Caco-2 (cell line): ENCODE data around the gene SDK2. TPM values are rescaled to one million over a fixed set of nuclear protein-coding genes. Genes with fewer than 3 reads are reported as not detected.

Experiments used
- BruUV-seq: library from RNA; stranded (reverse); fragments of 400-500 nt; replicated peaks from 2 replicates; lab custom pipeline; 2021; lab: Mats Ljungman, UMichigan
- CTCF ChIA-PET: fragments of 300-600 bp; sonication (Branson Sonifier 250); formaldehyde crosslinking; loops from one replicate; lab custom pipeline; 2022; ENCODE audit warnings: antibody characterized with exemption; lab: Charles Lee
- POLR2A ChIA-PET: fragments of 300-600 bp; sonication (Branson Sonifier 250); formaldehyde crosslinking; loops from one replicate; lab custom pipeline; 2022; ENCODE audit warnings: antibody characterized with exemption; lab: Charles Lee
- DNase-seq, 2 experiments: peaks; one replicate each; pipeline versions ENCODE4 v3.0.0 to v3.0.0-alpha.2; 2020 to 2022
- H3K27me3 ChIP-seq: replicated peaks from 2 replicates; pipeline ENCODE4 v1.6.0; 2011; ENCODE audit warnings: low read length; ENCODE audit not compliant: control insufficient read depth, insufficient read depth
- H3K36me3 ChIP-seq: 2 replicates; pipeline ENCODE4 v1.5.1; 2011; ENCODE audit warnings: low read length; ENCODE audit not compliant: control insufficient read depth, insufficient read depth
- H3K4me1 ChIP-seq: fragments of 250-450 bp; sonication (Bioruptor Pico); 2 replicates; pipeline ENCODE4 v1.5.1; 2020; ENCODE audit warnings: mild to moderate bottlenecking
- H3K4me3 ChIP-seq: 2 replicates; pipeline ENCODE4 v1.5.1; 2011; ENCODE audit warnings: low read depth, mild to moderate bottlenecking, control low read depth, low read length
- H3K9me3 ChIP-seq: fragments of 250-450 bp; sonication (Bioruptor Pico); 2 replicates; pipeline ENCODE4 v1.5.1; 2020; ENCODE audit warnings: mild to moderate bottlenecking, moderate library complexity
- H3K27ac Mint-ChIP-seq: one replicate; pipeline ENCODE4 v1.8.0; 2022; ENCODE audit warnings: mixed read lengths; ENCODE audit not compliant: unreplicated experiment
- H3K27me3 Mint-ChIP-seq: one replicate; pipeline ENCODE4 v1.8.0; 2022; ENCODE audit warnings: mixed read lengths; ENCODE audit not compliant: insufficient read depth, unreplicated experiment
- H3K36me3 Mint-ChIP-seq: one replicate; pipeline ENCODE4 v1.8.0; 2022; ENCODE audit warnings: mild to moderate bottlenecking, mixed read lengths; ENCODE audit not compliant: insufficient read depth, unreplicated experiment
- H3K4me1 Mint-ChIP-seq: one replicate; pipeline ENCODE4 v1.8.0; 2022; ENCODE audit warnings: low read depth, mixed read lengths; ENCODE audit not compliant: unreplicated experiment
- H3K4me3 Mint-ChIP-seq: one replicate; pipeline ENCODE4 v1.8.0; 2022; ENCODE audit warnings: mild to moderate bottlenecking, moderate library complexity, mixed read lengths; ENCODE audit not compliant: unreplicated experiment
- H3K9me3 Mint-ChIP-seq: one replicate; pipeline ENCODE4 v1.8.0; 2022; ENCODE audit warnings: mixed read lengths; ENCODE audit not compliant: unreplicated experiment
- CTCF ChIP-seq, 2 experiments: fragments of 200-600 bp in 1 of 2; IDR thresholded peaks; 1 replicate in 1 of 2; 2 replicates in 1 of 2; pipeline versions ENCODE4 v1.5.1 to v1.8.0; 2011 to 2022; ENCODE audit warnings: antibody characterized with exemption in 1 of 2, control low read depth in 1 of 2, inconsistent platforms in 1 of 2, low read depth in 1 of 2, low read length in 1 of 2, mild to moderate bottlenecking in 1 of 2, moderate library complexity in 1 of 2; ENCODE audit not compliant: insufficient read depth in 1 of 2, severe bottlenecking in 1 of 2, unreplicated experiment in 1 of 2
- intact Hi-C: fragments of 100-400 bp; cut with micrococcal nuclease; formaldehyde crosslinking; loops from one replicate; pipeline ENCODE4 v1.10.0; 2022; ENCODE audit not compliant: unreplicated experiment
- total RNA-seq: library from RNA; stranded (reverse); gene quantifications from 2 replicates; pipeline ENCODE4 v1.2.3, GENCODE V29; 2022

The SDK2 gene
- total RNA-seq, 1 experiment from 2014 or later, result 0.09 TPM

GRCh38 chr17:73541561-73541981 lies 102.7 kb downstream of the SDK2 start:
- Histone ChIP-seq H3K4me3 (no peak overlapping the region), H3K36me3 (no peaks in the 10 kb centered on the region), H3K9me3 (no peaks in the 10 kb centered on the region), H3K27me3 (peaks cover 1% of the 10 kb centered on the region), H3K4me1 (no peaks in the 10 kb centered on the region)
- no peak for DNase-seq
- H3K27ac Mint-ChIP-seq, result no peak overlapping the region
- peaks cover 30% of the 10 kb centered on the region for H3K27me3 Mint-ChIP-seq
- ChIA-PET POLR2A (no interaction called here), CTCF (no interaction called here)
- H3K4me3 Mint-ChIP-seq, result no peak overlapping the region
- no peaks in the 10 kb centered on the region for H3K4me1 Mint-ChIP-seq
- no peaks in the 10 kb centered on the region for H3K9me3 Mint-ChIP-seq
- TF ChIP-seq CTCF (IDR thresholded peaks at IDR 0.05; ENCODE audit: insufficient read depth in 1 of 2, low read depth in 1 of 2, low read length in 1 of 2, severe bottlenecking in 1 of 2, unreplicated experiment in 1 of 2), result no peak
- intact Hi-C loops, result no loop called here
- H3K36me3 Mint-ChIP-seq, result no peaks in the 10 kb centered on the region
- BruUV-seq, result no TSS peak

GRCh38 chr17:73541111-73541510 lies 103.1 kb downstream of the SDK2 start:
- Histone ChIP-seq H3K27me3 (peaks cover 3% of the 10 kb centered on the region), H3K4me1 (no peaks in the 10 kb centered on the region), H3K9me3 (no peaks in the 10 kb centered on the region), H3K36me3 (no peaks in the 10 kb centered on the region), H3K4me3 (no peak overlapping the region)
- no TSS peak for BruUV-seq
- CTCF ChIA-PET, result no interaction called here
- no peak for TF ChIP-seq CTCF (IDR thresholded peaks at IDR 0.05; ENCODE audit: insufficient read depth in 1 of 2, low read depth in 1 of 2, low read length in 1 of 2, severe bottlenecking in 1 of 2, unreplicated experiment in 1 of 2)
- peaks cover 30% of the 10 kb centered on the region for H3K27me3 Mint-ChIP-seq
- H3K4me3 Mint-ChIP-seq, result no peak overlapping the region
- POLR2A ChIA-PET, result no interaction called here
- H3K4me1 Mint-ChIP-seq, result no peaks in the 10 kb centered on the region
- no peak for DNase-seq
- no peaks in the 10 kb centered on the region for H3K36me3 Mint-ChIP-seq
- no peaks in the 10 kb centered on the region for H3K9me3 Mint-ChIP-seq
- no peak overlapping the region for H3K27ac Mint-ChIP-seq
- intact Hi-C loops, result no loop called here

- CTCF ChIA-PET, result no interaction called here
- DNase-seq, result no peak
- POLR2A ChIA-PET, result no interaction called here
- Mint-ChIP-seq H3K27ac (no peak overlapping the region), H3K36me3 (no peaks in the 10 kb centered on the region), H3K4me1 (no peaks in the 10 kb centered on the region), H3K9me3 (no peaks in the 10 kb centered on the region), H3K27me3 (peaks cover 25% of the 10 kb centered on the region), H3K4me3 (no peak overlapping the region)
- no peaks in the 10 kb centered on the region for H3K36me3 ChIP-seq
- H3K27me3 ChIP-seq, result peaks cover 3% of the 10 kb centered on the region; the same call in 1 of the 2 replicates
- H3K9me3 ChIP-seq, result no peaks in the 10 kb centered on the region
- no peak overlapping the region for H3K4me3 ChIP-seq
- no TSS peak for BruUV-seq
- intact Hi-C loops, result no loop called here
- H3K4me1 ChIP-seq, result no peaks in the 10 kb centered on the region
- TF ChIP-seq CTCF (IDR thresholded peaks at IDR 0.05; ENCODE audit: insufficient read depth in 1 of 2, low read depth in 1 of 2, low read length in 1 of 2, severe bottlenecking in 1 of 2, unreplicated experiment in 1 of 2), result no peak
These were observed 105.1 kb downstream of the SDK2 start for GRCh38 chr17:73539166-73539565.
